ENCODE measurements around the gene PIK3C2B.

- TF ChIP-seq YY1 (IDR thresholded peaks at IDR 0.05; ENCODE audit: extremely low read depth, insufficient replicate concordance, low read depth, low read length) = no peak
- TF ChIP-seq POLR2A (IDR thresholded peaks at IDR 0.05; ENCODE audit: borderline replicate concordance, extremely low read depth, insufficient read depth, insufficient read length) = no peak
- TF ChIP-seq, protein P1, sequence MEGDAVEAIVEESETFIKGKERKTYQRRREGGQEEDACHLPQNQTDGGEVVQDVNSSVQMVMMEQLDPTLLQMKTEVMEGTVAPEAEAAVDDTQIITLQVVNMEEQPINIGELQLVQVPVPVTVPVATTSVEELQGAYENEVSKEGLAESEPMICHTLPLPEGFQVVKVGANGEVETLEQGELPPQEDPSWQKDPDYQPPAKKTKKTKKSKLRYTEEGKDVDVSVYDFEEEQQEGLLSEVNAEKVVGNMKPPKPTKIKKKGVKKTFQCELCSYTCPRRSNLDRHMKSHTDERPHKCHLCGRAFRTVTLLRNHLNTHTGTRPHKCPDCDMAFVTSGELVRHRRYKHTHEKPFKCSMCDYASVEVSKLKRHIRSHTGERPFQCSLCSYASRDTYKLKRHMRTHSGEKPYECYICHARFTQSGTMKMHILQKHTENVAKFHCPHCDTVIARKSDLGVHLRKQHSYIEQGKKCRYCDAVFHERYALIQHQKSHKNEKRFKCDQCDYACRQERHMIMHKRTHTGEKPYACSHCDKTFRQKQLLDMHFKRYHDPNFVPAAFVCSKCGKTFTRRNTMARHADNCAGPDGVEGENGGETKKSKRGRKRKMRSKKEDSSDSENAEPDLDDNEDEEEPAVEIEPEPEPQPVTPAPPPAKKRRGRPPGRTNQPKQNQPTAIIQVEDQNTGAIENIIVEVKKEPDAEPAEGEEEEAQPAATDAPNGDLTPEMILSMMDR (IDR thresholded peaks at IDR 0.05 in 2 of 3, conservative IDR thresholded peaks at IDR 0.05 in 1 of 3; ENCODE audit: borderline replicate concordance in 1 of 3, insufficient read depth in 1 of 3, low read depth in 2 of 3, low read length in 2 of 3) = no peak
- no peak for TF ChIP-seq RAD21 (IDR thresholded peaks at IDR 0.05; ENCODE audit: low read depth)
- no peak for TF ChIP-seq TCF7L2 (IDR thresholded peaks at IDR 0.05; ENCODE audit: borderline replicate concordance, extremely low read depth, insufficient read depth, insufficient read length)
- TF ChIP-seq, protein P2, sequence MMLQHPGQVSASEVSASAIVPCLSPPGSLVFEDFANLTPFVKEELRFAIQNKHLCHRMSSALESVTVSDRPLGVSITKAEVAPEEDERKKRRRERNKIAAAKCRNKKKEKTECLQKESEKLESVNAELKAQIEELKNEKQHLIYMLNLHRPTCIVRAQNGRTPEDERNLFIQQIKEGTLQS (IDR thresholded peaks at IDR 0.05) = no peak
- no peak for TF ChIP-seq POLR2AphosphoS5 (IDR thresholded peaks at IDR 0.05; ENCODE audit: low read depth, low read length)
- no peak for TF ChIP-seq ELF1 (IDR thresholded peaks at IDR 0.05; ENCODE audit: borderline replicate concordance, low read depth)
- no peak for TF ChIP-seq EZH2phosphoT487 (IDR thresholded peaks at IDR 0.05; ENCODE audit: borderline replicate concordance)
- no peak for TF ChIP-seq EGR1 (IDR thresholded peaks at IDR 0.05; ENCODE audit: low read depth)
- TF ChIP-seq, protein P3, sequence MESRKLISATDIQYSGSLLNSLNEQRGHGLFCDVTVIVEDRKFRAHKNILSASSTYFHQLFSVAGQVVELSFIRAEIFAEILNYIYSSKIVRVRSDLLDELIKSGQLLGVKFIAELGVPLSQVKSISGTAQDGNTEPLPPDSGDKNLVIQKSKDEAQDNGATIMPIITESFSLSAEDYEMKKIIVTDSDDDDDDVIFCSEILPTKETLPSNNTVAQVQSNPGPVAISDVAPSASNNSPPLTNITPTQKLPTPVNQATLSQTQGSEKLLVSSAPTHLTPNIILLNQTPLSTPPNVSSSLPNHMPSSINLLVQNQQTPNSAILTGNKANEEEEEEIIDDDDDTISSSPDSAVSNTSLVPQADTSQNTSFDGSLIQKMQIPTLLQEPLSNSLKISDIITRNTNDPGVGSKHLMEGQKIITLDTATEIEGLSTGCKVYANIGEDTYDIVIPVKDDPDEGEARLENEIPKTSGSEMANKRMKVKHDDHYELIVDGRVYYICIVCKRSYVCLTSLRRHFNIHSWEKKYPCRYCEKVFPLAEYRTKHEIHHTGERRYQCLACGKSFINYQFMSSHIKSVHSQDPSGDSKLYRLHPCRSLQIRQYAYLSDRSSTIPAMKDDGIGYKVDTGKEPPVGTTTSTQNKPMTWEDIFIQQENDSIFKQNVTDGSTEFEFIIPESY (IDR thresholded peaks at IDR 0.05; ENCODE audit: extremely low read depth, insufficient replicate concordance, low read length) = no peak
These were observed 29.9 kb downstream of the PIK3C2B start for GRCh38 chr1:204464701-204465100.
